GM21786 (cell line): Measurements from ENCODE around the gene STK24.

Experiments used
- ATAC-seq: cut with Tn5 transposase; IDR thresholded peaks from one replicate; pipeline ENCODE4 v1.9.1; 2021; ENCODE audit not compliant: unreplicated experiment

The STK24 gene

GRCh38 chr13:98439126-98439828, 137.6 kb downstream of the STK24 start:
- ATAC-seq = no peak

DNA sequence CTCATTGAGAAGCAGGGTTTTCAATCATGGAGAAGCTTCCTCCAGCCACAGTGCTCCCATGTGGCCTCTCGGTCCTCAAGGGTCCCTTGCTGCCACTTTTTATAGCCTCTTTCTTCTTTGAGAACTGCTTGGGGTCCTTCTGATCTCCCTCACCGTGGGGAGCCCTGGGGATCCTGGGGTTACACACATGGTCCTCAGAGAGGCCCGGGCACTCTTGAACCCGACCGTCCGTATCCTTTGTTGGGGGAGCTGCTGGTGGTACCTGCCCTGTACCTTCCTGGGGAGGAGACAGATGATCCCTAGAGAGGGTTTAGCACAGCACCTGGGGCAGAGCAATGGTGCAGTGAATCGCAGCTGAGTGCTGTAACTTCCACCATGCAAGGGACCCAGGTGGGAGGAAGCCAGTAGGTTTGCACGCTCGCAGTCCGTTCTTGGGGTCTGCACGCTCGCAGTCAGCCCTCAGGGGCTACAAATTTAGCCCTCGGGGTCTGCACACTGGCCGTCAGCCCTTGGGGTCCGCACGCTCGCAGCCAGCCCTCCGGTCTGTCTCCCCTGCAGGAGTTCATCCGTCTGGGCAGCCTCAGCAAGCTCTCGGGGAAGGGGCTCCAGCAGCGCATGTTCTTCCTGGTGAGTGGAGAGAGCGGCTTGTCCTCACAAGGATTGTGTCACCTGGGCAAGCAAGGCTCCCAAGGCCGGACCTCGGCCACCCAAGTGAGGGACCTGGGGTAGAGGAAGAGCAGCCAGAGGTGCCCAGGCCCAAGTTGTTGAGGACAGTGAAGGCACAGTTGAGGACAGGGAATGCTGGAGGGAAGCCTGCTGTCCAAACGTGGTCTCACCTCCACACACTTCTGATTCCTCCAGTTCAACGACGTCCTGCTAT, 138.4 kb downstream of the STK24 start:
- no peak for ATAC-seq

GRCh38 chr13:98436233-98436910, 140.5 kb downstream of the STK24 start:
- no peak for ATAC-seq

DNA sequence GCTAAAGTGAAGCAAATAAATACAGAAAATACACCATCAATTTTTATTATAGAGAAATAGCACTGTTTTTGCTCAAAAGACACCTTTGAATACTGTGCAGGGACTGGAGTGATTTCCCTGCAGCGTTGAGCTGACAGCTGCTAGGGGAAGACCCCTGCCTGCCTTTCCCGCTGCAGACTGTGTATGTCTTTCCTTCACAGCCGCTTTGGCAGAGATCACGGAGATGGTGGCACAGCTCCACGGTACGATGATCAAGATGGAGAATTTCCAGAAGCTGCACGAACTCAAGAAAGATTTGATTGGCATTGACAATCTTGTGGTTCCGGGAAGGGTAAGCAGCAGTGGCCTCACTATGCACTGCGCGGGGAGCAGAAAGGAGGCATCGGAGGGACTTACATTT, 141.5 kb downstream of the STK24 start:
- no peak for ATAC-seq

GRCh38 chr13:98434060-98434459, 142.8 kb downstream of the STK24 start:
- no peak for ATAC-seq

DNA sequence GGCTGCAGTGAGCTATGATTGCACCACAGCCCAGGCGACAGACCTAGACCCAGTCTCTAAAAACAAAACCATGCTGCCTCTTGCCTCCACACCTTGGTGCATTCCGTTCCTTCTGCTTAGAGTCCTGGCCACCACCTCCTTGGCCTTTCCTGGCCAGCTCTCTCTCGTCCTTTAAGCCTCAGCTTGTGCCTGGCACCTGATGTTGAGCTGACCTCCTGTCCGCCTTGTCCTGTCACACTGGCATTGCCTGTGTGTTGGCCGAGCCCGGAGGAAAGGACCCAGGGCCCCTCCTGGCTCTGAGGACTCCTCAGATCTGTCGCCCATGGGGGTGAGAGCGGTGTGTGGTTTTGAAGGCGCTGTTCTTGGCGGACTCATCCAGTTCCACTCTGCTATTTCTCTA, 143.3 kb downstream of the STK24 start:
- ATAC-seq = no peak

- ATAC-seq = no peak
Measured at GRCh38 chr13:98432638-98433037, 144.3 kb downstream of the STK24 start.

DNA sequence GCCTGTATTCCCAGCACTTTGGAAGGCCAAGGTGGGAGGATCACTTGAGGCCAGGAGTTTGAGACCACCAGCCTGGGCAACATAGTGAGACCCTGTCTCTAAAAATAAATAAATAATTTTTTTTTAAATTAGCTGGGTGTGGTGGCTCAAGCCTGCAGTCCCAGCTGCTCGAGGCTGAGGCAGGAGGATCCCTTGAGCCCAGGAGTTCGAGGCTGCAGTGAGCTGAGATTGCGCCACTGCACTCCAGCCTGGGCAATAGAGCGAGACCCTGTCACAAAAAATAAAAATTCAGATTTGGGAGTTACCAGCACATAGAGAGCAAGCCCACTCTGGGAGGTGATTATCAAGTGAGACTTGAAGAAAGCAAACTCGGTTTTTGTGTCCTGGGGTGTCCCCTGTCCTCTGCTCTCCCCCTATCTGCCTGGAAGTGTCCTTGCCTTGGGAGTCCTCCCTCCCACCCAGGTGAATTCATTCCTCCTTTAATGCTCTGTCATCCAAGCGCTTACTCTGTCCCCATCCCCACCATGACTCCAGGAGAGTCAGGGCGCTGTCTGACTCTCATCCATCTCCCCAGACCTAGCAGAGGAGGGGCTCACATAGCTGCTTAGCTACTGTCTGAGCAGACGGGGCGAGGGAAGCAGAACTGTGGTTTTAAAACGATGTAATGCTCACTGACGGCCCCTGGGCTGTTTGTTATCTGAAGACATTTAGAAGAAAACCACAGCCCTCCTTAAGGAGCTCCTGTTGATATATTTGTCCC, 146.8 kb downstream of the STK24 start:
- no peak for ATAC-seq

GRCh38 chr13:98429531-98429930, 147.4 kb downstream of the STK24 start:
- no peak for ATAC-seq

GRCh38 chr13:98429081-98429480, 147.8 kb downstream of the STK24 start:
- ATAC-seq = no peak

DNA sequence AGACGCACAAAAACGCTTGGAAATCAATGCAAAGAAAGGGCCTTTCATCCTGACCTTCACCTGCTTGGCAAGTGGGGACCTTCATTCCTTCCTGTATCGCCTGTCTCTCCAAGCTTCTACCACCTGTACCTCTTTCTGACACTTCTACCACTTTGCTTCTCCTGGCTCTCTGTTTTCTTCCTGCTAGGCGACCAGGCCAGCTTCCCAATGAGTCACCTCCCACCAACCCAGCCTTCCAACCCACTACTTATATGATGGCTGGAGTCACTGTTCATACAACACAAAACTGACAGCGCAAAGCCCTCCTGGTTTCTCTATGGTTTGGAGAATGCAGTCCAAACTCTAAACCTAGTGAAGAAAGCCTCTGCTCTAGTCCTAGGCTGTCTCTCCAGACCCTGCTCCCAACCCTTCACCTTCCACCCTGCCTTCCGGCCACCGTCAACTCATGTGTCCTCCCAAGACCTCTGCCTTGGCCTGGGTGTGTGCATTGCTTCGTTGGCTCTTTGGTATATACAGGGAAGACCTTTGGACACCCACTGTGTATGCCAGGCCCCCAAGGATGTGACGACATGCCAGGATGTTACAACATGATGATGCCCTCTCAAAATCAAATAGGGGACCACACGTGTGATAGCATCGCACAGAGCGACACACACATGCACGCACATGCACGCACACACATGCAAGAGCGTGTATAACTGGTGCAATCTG, 148.5 kb downstream of the STK24 start:
- ATAC-seq = no peak

DNA sequence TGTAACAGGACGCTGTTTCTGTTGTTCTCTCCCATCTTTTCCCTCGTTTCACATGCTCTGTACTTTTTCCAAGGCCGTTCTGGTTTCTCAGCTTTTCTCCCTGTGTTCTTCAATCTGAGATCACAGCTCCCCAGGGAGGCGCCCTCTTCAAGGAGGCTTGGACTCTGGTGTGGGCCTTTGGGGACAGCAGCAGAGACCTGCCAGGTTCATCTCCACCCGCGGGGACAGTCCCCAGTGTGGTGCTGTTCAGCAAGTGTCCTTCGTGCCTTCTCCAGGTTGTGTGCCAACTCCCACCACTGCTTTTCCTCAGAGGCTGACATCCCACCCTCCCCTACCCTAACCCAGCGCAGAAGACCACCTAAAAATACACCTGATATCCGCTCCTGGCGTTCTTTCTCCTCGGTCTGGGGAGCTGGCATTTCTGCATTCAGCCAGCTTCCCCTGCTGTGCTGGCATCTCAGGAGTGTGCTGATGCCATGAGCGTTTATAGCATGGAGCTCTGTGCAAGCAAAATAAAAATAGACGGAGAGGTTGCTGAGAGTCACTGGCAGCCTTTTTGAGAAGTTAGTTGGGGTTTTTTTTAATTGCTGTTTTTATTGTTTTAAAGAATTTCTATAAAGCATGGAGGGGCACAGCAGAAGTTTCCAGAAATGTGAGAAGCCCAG, 149.4 kb downstream of the STK24 start:
- no peak for ATAC-seq

DNA sequence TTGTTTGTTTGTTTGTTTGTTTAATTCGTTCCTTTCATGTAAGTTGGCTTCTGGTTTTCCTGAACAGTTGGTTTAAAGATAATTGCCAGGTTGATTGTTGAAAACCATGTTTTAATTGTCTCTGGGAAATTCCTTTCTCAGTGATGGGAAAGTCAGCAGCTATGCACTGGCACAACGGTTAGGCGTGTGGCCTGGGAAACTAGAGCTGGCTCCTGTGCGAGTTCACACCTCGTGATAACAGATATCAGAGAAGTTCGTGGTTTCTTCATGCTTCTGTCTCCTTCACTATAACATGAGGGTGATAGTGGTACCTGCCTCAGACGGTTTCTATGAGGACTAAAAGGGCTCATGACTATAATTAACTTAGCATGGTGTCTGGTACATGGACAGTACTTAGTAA, 153.5 kb downstream of the STK24 start:
- no peak for ATAC-seq

- ATAC-seq = no peak
Measured at GRCh38 chr13:98422046-98422445, 154.9 kb downstream of the STK24 start.

GRCh38 chr13:98420554-98421175, 156.2 kb downstream of the STK24 start:
- ATAC-seq = no peak

GRCh38 chr13:98419786-98420553, 156.9 kb downstream of the STK24 start:
- ATAC-seq = no peak

DNA sequence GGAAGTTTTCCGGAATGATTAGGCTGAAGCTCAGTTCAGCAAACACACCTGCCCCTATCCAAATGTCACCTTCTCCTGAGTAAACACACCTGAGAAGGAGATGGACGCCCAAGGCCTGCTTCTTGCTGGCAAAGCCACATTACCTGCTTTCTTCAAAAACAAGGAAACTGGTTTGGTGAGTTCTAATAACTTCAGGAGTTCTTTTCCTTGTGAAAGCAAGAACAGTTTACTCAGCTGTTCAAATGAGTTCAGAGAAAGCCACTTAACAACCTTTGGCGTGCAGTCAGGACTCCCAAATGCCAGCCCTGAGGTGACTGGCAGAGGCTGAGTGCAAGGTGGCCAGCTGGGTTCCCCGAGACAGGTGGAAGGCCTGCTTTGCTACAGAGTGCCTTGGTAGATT, 160.5 kb downstream of the STK24 start:
- ATAC-seq = no peak

DNA sequence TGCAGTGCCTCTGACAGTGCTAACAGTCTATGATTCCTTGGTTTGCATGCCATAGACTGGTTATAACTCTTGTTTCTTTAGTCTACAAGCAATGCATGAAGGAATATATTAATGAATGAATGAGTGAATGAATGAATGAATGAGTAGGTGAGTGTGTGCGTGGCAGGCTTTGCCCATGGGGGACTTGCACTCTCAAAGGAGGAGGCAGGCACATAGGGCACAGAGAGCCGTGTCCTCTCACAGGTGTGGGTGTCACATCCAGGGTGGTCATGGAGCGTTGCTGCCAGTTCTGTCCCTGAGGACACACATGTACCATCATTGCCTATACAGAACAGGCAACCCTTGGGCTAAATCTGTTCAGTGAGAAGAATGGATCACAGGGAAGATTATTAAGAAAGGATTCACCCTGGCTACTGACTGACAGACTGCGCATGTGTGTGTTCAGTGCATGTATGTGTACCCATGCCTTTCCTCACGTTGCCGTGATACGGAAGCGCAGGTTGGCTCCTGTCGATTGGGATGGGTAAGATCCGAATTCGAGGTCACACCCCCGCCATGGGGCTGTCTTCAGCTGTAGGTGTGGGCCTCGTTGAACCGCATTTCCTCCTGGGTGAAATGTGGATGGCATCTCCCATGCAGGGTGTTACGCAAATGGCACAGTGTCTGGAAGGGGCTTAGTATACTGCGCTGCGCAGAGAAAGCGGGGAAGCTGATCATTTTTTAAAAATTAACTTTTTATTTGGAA, 161.4 kb downstream of the STK24 start:
- ATAC-seq = no peak
